GM23248 (cell line): ENCODE measurements around the gene TPPP3. TPM values are rescaled to one million over a fixed set of nuclear protein-coding genes. Genes with fewer than 3 reads are reported as not detected.

ENCODE experiments used
- DNase-seq: peaks from one replicate; pipeline ENCODE4 v3.0.0-alpha.2; 2015
- H2AFZ ChIP-seq: fragments of 200-600 bp; sonication (generic); 2 replicates; pipeline ENCODE4 v1.6.1; 2016; ENCODE audit warnings: antibody characterized with exemption
- H3F3A ChIP-seq: fragments of 200-600 bp; sonication (generic); 2 replicates; pipeline ENCODE4 v1.6.1; 2016; ENCODE audit warnings: mild to moderate bottlenecking, antibody characterized with exemption, mixed run types; ENCODE audit not compliant: insufficient read depth
- H3K27ac ChIP-seq: fragments of 200-600 bp; sonication (generic); 2 replicates; pipeline ENCODE4 v1.5.1; 2016; ENCODE audit warnings: mild to moderate bottlenecking
- H3K27me3 ChIP-seq: fragments of 200-600 bp; sonication (generic); replicated peaks from 2 replicates; pipeline ENCODE4 v1.6.1; 2016; ENCODE audit warnings: mild to moderate bottlenecking; ENCODE audit not compliant: insufficient read depth
- H3K36me3 ChIP-seq: fragments of 200-600 bp; sonication (generic); 2 replicates; pipeline ENCODE4 v1.6.1; 2016; ENCODE audit warnings: low read depth, mild to moderate bottlenecking
- H3K4me1 ChIP-seq: fragments of 200-600 bp; sonication (generic); 2 replicates; pipeline ENCODE4 v1.6.1; 2016; ENCODE audit warnings: mild to moderate bottlenecking; ENCODE audit not compliant: insufficient read depth
- H3K4me2 ChIP-seq: fragments of 200-600 bp; sonication (generic); one replicate; pipeline ENCODE4 v1.6.1; 2016; ENCODE audit warnings: mild to moderate bottlenecking; ENCODE audit not compliant: unreplicated experiment
- H3K4me3 ChIP-seq: fragments of 200-600 bp; sonication (generic); 2 replicates; pipeline ENCODE4 v1.5.1; 2016; ENCODE audit warnings: mild to moderate bottlenecking
- H3K79me2 ChIP-seq: fragments of 200-600 bp; sonication (generic); 2 replicates; pipeline ENCODE4 v1.6.1; 2016; ENCODE audit warnings: mild to moderate bottlenecking; ENCODE audit not compliant: insufficient read depth
- H3K9ac ChIP-seq: fragments of 200-600 bp; sonication (generic); 2 replicates; pipeline ENCODE4 v1.6.1; 2016; ENCODE audit warnings: mild to moderate bottlenecking
- H3K9me2 ChIP-seq: fragments of 200-600 bp; sonication (generic); 2 replicates; pipeline ENCODE4 v1.6.1; 2016; ENCODE audit warnings: mixed run types, mild to moderate bottlenecking, moderate library complexity; ENCODE audit not compliant: insufficient read depth
- H3K9me3 ChIP-seq: fragments of 200-600 bp; sonication (generic); one replicate; pipeline ENCODE4 v1.6.1; 2017; ENCODE audit warnings: low read depth
- H4K20me1 ChIP-seq: fragments of 200-600 bp; sonication (generic); 2 replicates; pipeline ENCODE4 v1.6.0; 2016; ENCODE audit not compliant: insufficient read depth
- EZH2 ChIP-seq: fragments of 200-600 bp; sonication (generic); IDR thresholded peaks from 2 replicates; pipeline ENCODE4 v1.6.1; 2018; ENCODE audit warnings: antibody characterized with exemption, mild to moderate bottlenecking; ENCODE audit not compliant: insufficient read depth, poor library complexity, severe bottlenecking
- EZH2phosphoT487 ChIP-seq: fragments of 200-600 bp; sonication (generic); IDR thresholded peaks from 2 replicates; pipeline ENCODE4 v1.6.1; 2018; ENCODE audit warnings: antibody characterized with exemption, moderate library complexity, mild to moderate bottlenecking, low read depth; ENCODE audit not compliant: insufficient read depth
- WGBS, 2 experiments: methylation state at CpG; one replicate each; pipeline ENCODE4 v1.1.6; 2015 to 2017; ENCODE audit warnings: low lambda C conversion rate in 2 of 2, low coverage in 1 of 2; ENCODE audit errors: missing lambda C conversion rate in 2 of 2; 5-methylcytosine and 5-hydroxymethylcytosine counted together
- in situ Hi-C: fragments of 300-500 bp; cut with MboI; formaldehyde crosslinking; loops from 2 replicates; pipeline ENCODE4 v1.15.0; 2020
- polyA plus RNA-seq: library from polyadenylated mRNA; unstranded; fragments of >200 nt; fragmentation: Nextera tagmentation; extraction: Ambion mirVana; gene quantifications from 2 replicates; pipeline ENCODE4 v1.2.1, GENCODE V29; 2016
- total RNA-seq: library from RNA; depleted of rRNA; stranded (reverse); fragments of >200 nt; shearing (Covaris generic); gene quantifications from 2 replicates; pipeline ENCODE4 v1.2.3, GENCODE V29; 2014

Gene TPPP3
- total and polyA plus RNA-seq, 2 experiments from 2014 or later, result 1.9 TPM; not detected in 1

DNA sequence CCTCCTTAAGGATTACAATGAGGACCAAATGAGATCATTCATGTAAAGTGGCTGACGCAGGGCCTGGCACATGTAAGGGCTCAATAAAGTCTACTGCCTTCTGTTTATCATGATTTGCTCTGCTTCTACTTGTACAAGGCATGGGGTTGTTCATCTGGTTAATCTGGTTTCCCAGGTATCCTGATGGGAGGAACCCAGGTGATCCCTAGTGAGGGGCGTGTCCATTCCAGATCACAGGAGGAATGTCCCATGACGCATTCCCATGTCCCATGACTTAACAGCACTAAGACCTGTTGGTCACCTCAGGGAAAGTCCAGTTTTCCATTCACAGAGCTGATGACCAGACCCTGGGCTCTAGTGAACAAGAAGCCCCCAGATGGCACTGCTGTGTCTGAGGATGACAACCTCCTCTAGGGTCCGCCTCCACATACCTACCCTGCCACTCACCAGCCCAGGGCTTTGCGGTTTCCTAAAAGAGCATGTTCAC, 11.5 kb upstream of the TPPP3 start:
- no peak for DNase-seq
- WGBS, 2 experiments, result 93 to 95% methylated on average over 5 of the region's 5 CpGs
- no peaks in the 10 kb centered on the region for H3K9me3 ChIP-seq
- peaks cover 37% of the 10 kb centered on the region for H3K4me1 ChIP-seq
- H3F3A ChIP-seq, result peaks cover 35% of the 10 kb centered on the region
- H2AFZ ChIP-seq, result no peak overlapping the region
- H4K20me1 ChIP-seq, result no peaks in the 10 kb centered on the region
- no peaks in the 10 kb centered on the region for H3K9me2 ChIP-seq
- no peaks in the 10 kb centered on the region for H3K79me2 ChIP-seq
- no peak overlapping the region for H3K27ac ChIP-seq
- H3K36me3 ChIP-seq, result no peaks in the 10 kb centered on the region
- no peak overlapping the region for H3K4me3 ChIP-seq
- H3K9ac ChIP-seq, result no peak overlapping the region
- H3K27me3 ChIP-seq, result no peaks in the 10 kb centered on the region
- in situ Hi-C loops, result no loop called here
- TF ChIP-seq EZH2phosphoT487 (no peak), EZH2 (no peak)
- no peak overlapping the region for H3K4me2 ChIP-seq

DNA sequence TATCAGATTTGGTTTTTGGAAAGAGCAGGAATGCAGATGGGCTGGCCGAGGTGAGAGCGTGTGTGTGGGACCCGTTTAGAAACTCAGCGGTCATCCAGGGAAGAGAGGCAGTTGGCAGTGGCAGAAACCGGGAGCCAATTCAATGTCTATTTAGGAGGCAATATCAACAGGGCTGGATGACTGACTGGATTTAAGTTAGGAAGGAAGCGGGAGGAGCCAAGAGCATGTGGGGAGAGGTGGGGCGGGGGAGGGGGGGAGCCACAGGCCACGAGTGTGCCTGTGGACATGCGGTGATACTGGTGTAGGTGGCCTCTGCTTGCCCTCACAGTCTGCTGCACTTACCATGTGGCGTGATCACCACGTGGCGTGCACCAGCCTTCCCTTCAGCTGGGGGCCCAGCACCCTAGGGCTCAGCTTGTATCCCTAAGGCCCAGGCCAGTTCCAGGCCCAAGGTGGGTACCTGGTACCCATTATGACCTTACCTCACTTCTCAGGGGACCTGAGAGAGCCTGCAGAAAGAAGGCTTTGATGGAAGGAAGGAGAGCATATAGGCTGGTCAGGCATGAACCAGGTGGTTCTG, 10.8 kb upstream of the TPPP3 start:
- H3K9me2 ChIP-seq, result no peaks in the 10 kb centered on the region

DNA sequence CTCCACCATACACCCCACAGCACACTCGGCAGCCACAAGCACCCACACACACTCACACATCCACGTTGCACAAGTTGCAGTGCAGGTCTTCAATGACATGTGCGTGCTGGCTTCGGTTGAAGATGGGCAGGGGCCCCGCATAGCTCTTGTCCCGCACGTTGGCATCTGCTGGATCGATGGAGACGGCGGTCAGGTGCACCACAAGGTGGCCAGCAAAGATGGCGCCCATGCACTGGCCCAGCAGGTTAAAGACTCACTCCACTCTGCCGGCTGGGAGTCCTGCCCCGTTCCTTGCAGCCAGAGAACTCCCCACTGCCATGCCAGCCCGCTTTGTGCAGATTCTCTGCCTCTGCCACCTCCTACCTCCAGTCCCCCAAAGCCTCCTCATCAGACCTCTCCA, 7.6 kb upstream of the TPPP3 start:
- Histone ChIP-seq H4K20me1 (no peaks in the 10 kb centered on the region), H3K9ac (no peak overlapping the region), H3K27me3 (no peaks in the 10 kb centered on the region), H3K4me1 (peaks cover 21% of the 10 kb centered on the region), H3K9me2 (no peaks in the 10 kb centered on the region), H3K27ac (no peak overlapping the region), H3F3A (peaks cover 17% of the 10 kb centered on the region), H3K79me2 (no peaks in the 10 kb centered on the region), H3K9me3 (no peaks in the 10 kb centered on the region), H2AFZ (no peak overlapping the region), H3K4me3 (no peak overlapping the region), H3K4me2 (no peak overlapping the region), H3K36me3 (no peaks in the 10 kb centered on the region)
- WGBS, 2 experiments, result 92 to 94% methylated on average over 14 of the region's 14 CpGs
- TF ChIP-seq EZH2 (no peak), EZH2phosphoT487 (no peak)
- in situ Hi-C loops, result no loop called here
- no peak for DNase-seq

More for the DNA sequence above, 10.8 kb upstream of the TPPP3 start:
- Histone ChIP-seq H3F3A (peaks cover 35% of the 10 kb centered on the region), H3K4me2 (no peak overlapping the region), H3K79me2 (no peaks in the 10 kb centered on the region), H4K20me1 (no peaks in the 10 kb centered on the region), H3K27ac (no peak overlapping the region), H3K4me3 (no peak overlapping the region), H3K9me3 (no peaks in the 10 kb centered on the region), H2AFZ (no peak overlapping the region), H3K36me3 (no peaks in the 10 kb centered on the region), H3K9ac (no peak overlapping the region), H3K4me1 (peaks cover 37% of the 10 kb centered on the region), H3K27me3 (no peaks in the 10 kb centered on the region)
- WGBS, 2 experiments, result 95 to 97% methylated on average over 9 to 12 of the region's 12 CpGs
- DNase-seq, result no peak
- TF ChIP-seq EZH2phosphoT487, result no peak
- no peak for TF ChIP-seq EZH2
- in situ Hi-C loops, result no loop called here

DNA sequence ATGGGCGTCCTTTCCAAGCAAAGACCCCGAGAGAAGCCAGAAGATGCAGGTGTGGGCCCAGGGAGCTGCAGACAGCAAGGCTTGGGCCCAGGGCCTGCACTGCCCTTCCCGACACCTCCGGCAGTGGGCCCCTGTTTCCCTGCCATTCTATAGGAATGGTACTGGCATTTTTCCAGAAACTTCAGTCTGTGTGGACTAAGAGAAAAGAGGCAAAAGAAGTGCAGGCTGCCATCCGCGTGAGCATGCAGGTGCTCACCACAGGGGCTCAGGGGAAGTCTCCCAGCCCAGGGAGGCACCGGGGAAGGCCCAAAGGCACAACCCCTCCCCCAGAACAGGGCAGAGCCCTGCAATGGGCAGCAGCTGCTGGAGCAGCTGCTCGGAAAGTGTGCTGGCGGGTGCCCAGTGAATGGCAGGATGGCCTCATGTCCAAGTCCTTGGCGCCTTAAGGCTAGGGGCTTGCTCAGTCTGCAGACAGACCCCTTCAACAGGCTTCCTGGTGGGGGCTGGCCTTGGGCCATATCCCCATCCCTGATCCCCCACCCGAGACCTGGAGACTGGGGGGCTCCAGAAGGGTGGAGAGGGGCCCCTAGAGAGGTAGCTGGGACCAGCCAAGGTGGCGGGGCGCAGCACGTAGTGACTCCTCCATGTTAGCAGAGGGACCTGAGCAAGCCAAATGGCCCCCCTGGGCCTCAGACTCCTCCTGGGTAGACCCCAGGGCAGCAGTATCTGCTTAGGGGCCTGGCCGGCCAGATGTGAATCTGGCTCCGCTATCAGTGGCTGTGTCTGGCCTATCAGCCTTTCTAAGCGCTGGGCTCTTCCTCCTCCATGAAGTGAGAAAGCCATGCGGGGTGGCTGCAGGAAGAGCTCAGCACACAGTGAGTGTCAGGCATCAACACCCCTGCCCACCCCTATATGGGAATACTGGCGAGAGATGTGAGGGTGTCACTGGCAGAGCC, 6.7 kb upstream of the TPPP3 start:
- in situ Hi-C loops, result no loop called here
- Histone ChIP-seq H3K4me2 (no peak overlapping the region), H3K9me2 (no peaks in the 10 kb centered on the region), H3K79me2 (no peaks in the 10 kb centered on the region), H3K27ac (no peak overlapping the region), H3K27me3 (no peaks in the 10 kb centered on the region), H3K9ac (no peak overlapping the region), H4K20me1 (no peaks in the 10 kb centered on the region), H3K4me1 (peaks cover 12% of the 10 kb centered on the region), H3K36me3 (no peaks in the 10 kb centered on the region), H3K4me3 (no peak overlapping the region), H3F3A (peaks cover 8% of the 10 kb centered on the region), H3K9me3 (no peaks in the 10 kb centered on the region), H2AFZ (no peak overlapping the region)
- no peak for TF ChIP-seq EZH2
- TF ChIP-seq EZH2phosphoT487, result no peak
- WGBS, 2 experiments, result 63 to 73% methylated on average over 15 to 19 of the region's 19 CpGs
- no peak for DNase-seq
